MCF 10A (cell line): Measurements from ENCODE around the gene TNIK. TPM values are rescaled to one million over a fixed set of nuclear protein-coding genes. Genes with fewer than 3 reads are reported as not detected.

ENCODE experiments used
- BruUV-seq: library from RNA; stranded (reverse); fragments of 400-500 nt; replicated peaks from 2 replicates; lab custom pipeline; 2021; lab: Mats Ljungman, UMichigan
- CTCF ChIA-PET: fragments of 300-600 bp; sonication (Branson Sonifier 250); formaldehyde crosslinking; extraction: SDS; loops from one replicate; lab custom pipeline; 2021; ENCODE audit warnings: antibody characterized with exemption, inconsistent platforms; lab: Yijun Ruan, JAX
- POLR2A ChIA-PET: fragments of 300-600, 350-650 bp; sonication (Branson Sonifier 250); formaldehyde crosslinking; extraction: SDS; loops from one replicate; lab custom pipeline; 2020; ENCODE audit warnings: antibody characterized with exemption, inconsistent platforms; lab: Yijun Ruan, JAX
- DNase-seq: peaks from one replicate; pipeline ENCODE4 v3.0.0-alpha.2; 2018; ENCODE audit not compliant: unreplicated experiment
- H3K27ac Mint-ChIP-seq: one replicate; pipeline ENCODE4 v1.8.0; 2022; ENCODE audit warnings: mild to moderate bottlenecking, low read depth, mixed read lengths; ENCODE audit not compliant: unreplicated experiment
- H3K27me3 Mint-ChIP-seq: one replicate; pipeline ENCODE4 v1.8.0; 2022; ENCODE audit warnings: mixed read lengths; ENCODE audit not compliant: insufficient read depth, unreplicated experiment
- H3K36me3 Mint-ChIP-seq: one replicate; pipeline ENCODE4 v1.8.0; 2022; ENCODE audit warnings: mild to moderate bottlenecking, moderate library complexity, mixed read lengths; ENCODE audit not compliant: insufficient read depth, unreplicated experiment
- H3K4me1 Mint-ChIP-seq: one replicate; pipeline ENCODE4 v1.8.0; 2022; ENCODE audit warnings: mixed read lengths; ENCODE audit not compliant: insufficient read depth, unreplicated experiment
- H3K4me3 Mint-ChIP-seq: one replicate; pipeline ENCODE4 v1.8.0; 2022; ENCODE audit warnings: mild to moderate bottlenecking, moderate library complexity, mixed read lengths; ENCODE audit not compliant: unreplicated experiment
- H3K9me3 Mint-ChIP-seq: one replicate; pipeline ENCODE4 v1.8.0; 2022; ENCODE audit warnings: mixed read lengths; ENCODE audit not compliant: unreplicated experiment
- intact Hi-C: fragments of 100-400 bp; cut with micrococcal nuclease; formaldehyde crosslinking; loops from 2 replicates; pipeline ENCODE4 v1.14.1; 2022
- total RNA-seq: library from RNA; stranded (reverse); gene quantifications from 2 replicates; pipeline ENCODE4 v1.2.3, GENCODE V29; 2022
- TF ChIP-seq, protein P1 (sequence below): fragments of 200-600 bp; IDR thresholded peaks from one replicate; pipeline ENCODE4 v1.8.0; 2022; ENCODE audit warnings: antibody characterized with exemption, mild to moderate bottlenecking; ENCODE audit not compliant: unreplicated experiment

Gene TNIK
- total RNA-seq, 1 experiment from 2014 or later = 3.4 TPM

DNA sequence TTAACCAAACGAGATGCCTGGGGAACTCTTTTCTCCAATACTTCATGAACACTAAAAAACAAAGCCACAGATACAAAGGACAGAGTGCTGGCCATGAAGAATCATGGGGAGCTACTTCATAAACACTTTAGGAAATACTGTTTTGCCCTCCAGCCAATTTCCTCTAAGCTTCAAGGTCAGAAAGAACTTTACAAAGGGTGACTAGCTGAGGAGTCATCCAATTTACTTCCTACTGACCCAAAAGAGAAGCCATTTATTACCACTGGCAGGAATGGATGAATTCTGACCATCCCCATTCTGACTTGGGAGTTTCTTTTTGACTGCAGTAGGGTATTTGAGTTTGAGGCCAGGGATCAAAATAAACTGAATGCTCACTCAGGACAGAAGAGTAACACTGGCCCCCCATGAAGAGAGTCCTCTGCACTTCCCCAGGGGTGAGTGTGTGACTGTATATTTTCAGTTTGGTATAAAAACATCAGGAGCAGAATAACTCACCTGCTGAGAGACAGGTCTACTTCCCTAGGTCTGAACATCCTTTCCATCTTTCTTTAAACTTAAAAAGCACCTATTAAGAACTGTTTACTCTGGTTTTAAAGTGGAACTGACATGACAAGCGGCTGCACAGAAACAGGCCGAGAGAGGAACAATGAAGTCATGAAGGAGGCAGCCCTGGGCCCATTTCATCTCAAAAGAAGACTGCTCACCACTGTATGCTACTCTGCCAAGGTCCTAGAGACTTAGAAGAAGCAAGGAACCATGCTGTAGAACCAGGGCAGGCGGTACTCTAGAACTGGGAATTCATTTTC lies 203.6 kb downstream of the TNIK start:
- no peak for DNase-seq
- H3K4me1 Mint-ChIP-seq = peaks cover 32% of the 10 kb centered on the region
- H3K4me3 Mint-ChIP-seq = no peak overlapping the region
- TF ChIP-seq, protein P1, sequence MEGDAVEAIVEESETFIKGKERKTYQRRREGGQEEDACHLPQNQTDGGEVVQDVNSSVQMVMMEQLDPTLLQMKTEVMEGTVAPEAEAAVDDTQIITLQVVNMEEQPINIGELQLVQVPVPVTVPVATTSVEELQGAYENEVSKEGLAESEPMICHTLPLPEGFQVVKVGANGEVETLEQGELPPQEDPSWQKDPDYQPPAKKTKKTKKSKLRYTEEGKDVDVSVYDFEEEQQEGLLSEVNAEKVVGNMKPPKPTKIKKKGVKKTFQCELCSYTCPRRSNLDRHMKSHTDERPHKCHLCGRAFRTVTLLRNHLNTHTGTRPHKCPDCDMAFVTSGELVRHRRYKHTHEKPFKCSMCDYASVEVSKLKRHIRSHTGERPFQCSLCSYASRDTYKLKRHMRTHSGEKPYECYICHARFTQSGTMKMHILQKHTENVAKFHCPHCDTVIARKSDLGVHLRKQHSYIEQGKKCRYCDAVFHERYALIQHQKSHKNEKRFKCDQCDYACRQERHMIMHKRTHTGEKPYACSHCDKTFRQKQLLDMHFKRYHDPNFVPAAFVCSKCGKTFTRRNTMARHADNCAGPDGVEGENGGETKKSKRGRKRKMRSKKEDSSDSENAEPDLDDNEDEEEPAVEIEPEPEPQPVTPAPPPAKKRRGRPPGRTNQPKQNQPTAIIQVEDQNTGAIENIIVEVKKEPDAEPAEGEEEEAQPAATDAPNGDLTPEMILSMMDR = no peak
- H3K27ac Mint-ChIP-seq = no peak overlapping the region
- H3K27me3 Mint-ChIP-seq = no peaks in the 10 kb centered on the region
- intact Hi-C loops = no loop called here
- no peaks in the 10 kb centered on the region for H3K36me3 Mint-ChIP-seq
- POLR2A ChIA-PET = interaction anchor here (0.6 to 1.1 kb wide), 2 partner anchors 13 to 24 kb away, joined by 3 read pairs; no protein-coding TSS in a partner anchor
- H3K9me3 Mint-ChIP-seq = no peaks in the 10 kb centered on the region
- BruUV-seq = no TSS peak
- CTCF ChIA-PET = interaction anchor here (0.6 to 1.1 kb wide), 2 partner anchors 69 to 92 kb away, joined by 4 read pairs; no protein-coding TSS in a partner anchor

DNA sequence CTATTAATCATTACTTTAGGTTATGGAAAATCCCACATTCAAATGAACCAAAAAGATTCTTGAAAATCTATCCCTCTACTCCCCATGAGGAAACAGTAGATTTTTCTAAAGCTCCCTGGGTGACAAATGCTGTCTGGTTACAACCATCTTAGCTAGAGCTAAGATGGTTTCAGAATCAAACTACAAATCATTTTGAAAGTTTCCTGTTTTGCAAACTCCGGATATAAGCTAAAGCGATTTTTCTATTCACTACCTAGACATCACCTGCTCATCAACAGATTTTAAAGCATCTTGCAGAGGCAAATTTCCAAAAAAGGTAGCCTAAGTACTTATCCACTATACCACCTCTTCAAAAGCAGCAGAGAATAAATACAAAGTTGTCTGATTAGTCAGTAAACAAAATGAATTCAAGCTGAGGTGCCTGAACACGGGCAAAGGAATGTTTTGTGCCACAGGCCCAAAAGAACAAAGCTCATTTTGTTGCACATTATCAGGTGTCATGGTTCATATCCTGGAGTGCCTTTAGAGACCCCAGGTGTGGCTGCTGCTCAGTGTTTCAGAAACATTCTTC lies 204.9 kb downstream of the TNIK start:
- Mint-ChIP-seq H3K36me3 (no peaks in the 10 kb centered on the region), H3K4me3 (no peak overlapping the region), H3K9me3 (no peaks in the 10 kb centered on the region), H3K27ac (no peak overlapping the region), H3K27me3 (no peaks in the 10 kb centered on the region), H3K4me1 (peaks cover 25% of the 10 kb centered on the region)
- intact Hi-C loops = no loop called here
- no peak for DNase-seq
- CTCF ChIA-PET = no interaction called here
- no TSS peak for BruUV-seq
- POLR2A ChIA-PET = no interaction called here
- TF ChIP-seq, protein P1 = no peak

DNA sequence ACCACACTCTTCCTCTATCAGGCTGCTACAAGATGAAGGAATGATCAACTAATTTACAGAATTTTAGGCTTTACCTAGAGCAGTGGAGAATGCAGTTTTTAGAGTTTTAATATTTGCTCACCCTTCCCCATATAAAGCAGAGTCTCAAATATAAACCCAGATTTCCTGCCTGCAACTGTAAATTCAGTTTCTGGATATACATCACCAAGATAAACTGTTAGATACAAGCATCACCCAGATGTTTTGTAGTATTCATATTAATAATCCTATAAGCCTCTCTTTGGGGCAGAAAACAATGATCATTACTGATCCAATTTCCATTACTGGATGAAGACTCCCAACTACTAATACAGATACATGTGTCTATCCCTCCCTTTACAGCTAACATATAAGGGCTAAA lies 205.9 kb downstream of the TNIK start:
- H3K27me3 Mint-ChIP-seq = no peaks in the 10 kb centered on the region
- ChIA-PET CTCF (no interaction called here), POLR2A (no interaction called here)
- H3K36me3 Mint-ChIP-seq = no peaks in the 10 kb centered on the region
- no TSS peak for BruUV-seq
- DNase-seq = no peak
- no peaks in the 10 kb centered on the region for H3K9me3 Mint-ChIP-seq
- H3K4me3 Mint-ChIP-seq = no peak overlapping the region
- TF ChIP-seq, protein P1 = no peak
- H3K27ac Mint-ChIP-seq = no peak overlapping the region
- intact Hi-C loops = no loop called here
- peaks cover 25% of the 10 kb centered on the region for H3K4me1 Mint-ChIP-seq

DNA sequence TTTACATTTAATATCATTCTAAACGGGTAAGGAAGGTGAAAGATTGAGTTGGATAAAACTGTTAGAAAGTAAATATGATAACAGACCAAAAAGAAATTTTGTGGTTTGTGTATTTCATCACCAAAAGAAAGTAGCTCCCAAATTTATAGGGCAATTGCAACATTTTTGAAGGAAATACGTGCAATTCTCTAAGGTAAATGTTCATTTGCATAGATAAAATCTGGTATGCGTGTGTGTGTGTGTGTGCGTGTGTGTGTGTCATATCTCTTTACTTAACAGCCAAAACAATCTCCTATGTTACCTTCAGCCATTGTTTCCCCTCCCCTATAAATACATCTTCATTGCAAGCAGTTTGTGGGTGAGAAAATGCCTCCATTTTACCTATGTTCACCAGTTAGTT lies 208.4 kb downstream of the TNIK start:
- ChIA-PET POLR2A (interaction anchor here (0.6 to 1.0 kb wide), 9 partner anchors 9 to 503 kb away, joined by 3 to 4 read pairs (median 3); no protein-coding TSS in a partner anchor), CTCF (no interaction called here)
- Mint-ChIP-seq H3K4me1 (peaks cover 12% of the 10 kb centered on the region), H3K9me3 (no peaks in the 10 kb centered on the region), H3K27me3 (no peaks in the 10 kb centered on the region), H3K27ac (no peak overlapping the region), H3K36me3 (no peaks in the 10 kb centered on the region), H3K4me3 (no peak overlapping the region)
- peak; percentile 58 for DNase-seq
- TF ChIP-seq, protein P1 = no peak
- intact Hi-C loops = no loop called here
- BruUV-seq = no TSS peak
